Ovary (tissue), 3 donors: ENCODE results near the gene MMP20.

Experiments used
- EP300 ChIP-seq: sonication (generic); formaldehyde crosslinking; IDR thresholded peaks from one replicate; pipeline ENCODE4 v1.6.1; 2017; ENCODE audit warnings: antibody characterized with exemption
- POLR2A ChIP-seq: fragments of 450-650 bp; IDR thresholded peaks from one replicate; pipeline ENCODE4 v1.6.1; 2017; ENCODE audit warnings: antibody characterized with exemption, mild to moderate bottlenecking, moderate library complexity
- TF ChIP-seq, protein P1 (sequence below), 3 donors: fragments of 450-650 bp in 2 of 3; fragments of 200-600 bp in 1 of 3; IDR thresholded peaks; one replicate each; pipeline versions ENCODE4 v1.5.1 to v1.8.0; 2016 to 2022; ENCODE audit warnings: antibody characterized with exemption in 3 of 3, mild to moderate bottlenecking in 1 of 3
- donor health status: DM: no; HTN: no; CAD: no.

GRCh38 chr11:102568851-102569250 is 56.3 kb downstream of the MMP20 start:
- TF ChIP-seq, protein P1, sequence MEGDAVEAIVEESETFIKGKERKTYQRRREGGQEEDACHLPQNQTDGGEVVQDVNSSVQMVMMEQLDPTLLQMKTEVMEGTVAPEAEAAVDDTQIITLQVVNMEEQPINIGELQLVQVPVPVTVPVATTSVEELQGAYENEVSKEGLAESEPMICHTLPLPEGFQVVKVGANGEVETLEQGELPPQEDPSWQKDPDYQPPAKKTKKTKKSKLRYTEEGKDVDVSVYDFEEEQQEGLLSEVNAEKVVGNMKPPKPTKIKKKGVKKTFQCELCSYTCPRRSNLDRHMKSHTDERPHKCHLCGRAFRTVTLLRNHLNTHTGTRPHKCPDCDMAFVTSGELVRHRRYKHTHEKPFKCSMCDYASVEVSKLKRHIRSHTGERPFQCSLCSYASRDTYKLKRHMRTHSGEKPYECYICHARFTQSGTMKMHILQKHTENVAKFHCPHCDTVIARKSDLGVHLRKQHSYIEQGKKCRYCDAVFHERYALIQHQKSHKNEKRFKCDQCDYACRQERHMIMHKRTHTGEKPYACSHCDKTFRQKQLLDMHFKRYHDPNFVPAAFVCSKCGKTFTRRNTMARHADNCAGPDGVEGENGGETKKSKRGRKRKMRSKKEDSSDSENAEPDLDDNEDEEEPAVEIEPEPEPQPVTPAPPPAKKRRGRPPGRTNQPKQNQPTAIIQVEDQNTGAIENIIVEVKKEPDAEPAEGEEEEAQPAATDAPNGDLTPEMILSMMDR (IDR thresholded peaks at IDR 0.05): no peak
- no peak for TF ChIP-seq EP300
- no peak for TF ChIP-seq POLR2A
